T-helper 2 cell (primary cell): Measurements from ENCODE around the gene PPM1M.
A peak's percentile ranks its signal among the peaks of the same experiment; 100 is the strongest.

Experiments
- DNase-seq, 5 experiments: peaks; one replicate each; pipeline versions ENCODE4 v3.0.0 to v3.0.0-alpha.2; 2012 to 2022

Gene PPM1M

GRCh38 chr3:52216585-52217408 is 28.8 kb upstream of the PPM1M start:
- DNase-seq: peak in 4 of 5 experiments; percentile 30 to 58 (median 49)

- DNase-seq: peak in 1 of 5 experiments; percentile 30
Observed at GRCh38 chr3:52217409-52217805, 28.2 kb upstream of the PPM1M start.

GRCh38 chr3:52218026-52218425 is 27.5 kb upstream of the PPM1M start:
- DNase-seq: no peak

- peak in 1 of 5 experiments; percentile 79 for DNase-seq
Observed at GRCh38 chr3:52218454-52218853, 27.1 kb upstream of the PPM1M start.

GRCh38 chr3:52218937-52219650 is 26.5 kb upstream of the PPM1M start:
- DNase-seq: no peak

- DNase-seq: peak; percentile 66 to 84 (median 79)
Observed at GRCh38 chr3:52220380-52221026, 25.1 kb upstream of the PPM1M start.

GRCh38 chr3:52221141-52221562 is 24.4 kb upstream of the PPM1M start:
- no peak for DNase-seq

GRCh38 chr3:52221563-52222318 is 23.8 kb upstream of the PPM1M start:
- DNase-seq: peak in 3 of 5 experiments; percentile 60 to 90 (median 61)

- DNase-seq: no peak
Observed at GRCh38 chr3:52222319-52223221, 23.0 kb upstream of the PPM1M start.

- no peak for DNase-seq
Observed at GRCh38 chr3:52223449-52224408, 21.8 kb upstream of the PPM1M start.

GRCh38 chr3:52225452-52226228 is 19.9 kb upstream of the PPM1M start, which contains the start of gene TLR9:
TSS of gene TLR9 (minus strand) at chr3:52225645. CDS start at chr3:52225529, 116 bp downstream.
- no peak for DNase-seq

GRCh38 chr3:52226229-52226817 is 19.2 kb upstream of the PPM1M start:
- no peak for DNase-seq

GRCh38 chr3:52227117-52227516 is 18.4 kb upstream of the PPM1M start:
- no peak for DNase-seq

GRCh38 chr3:52227766-52228165 is 17.8 kb upstream of the PPM1M start:
- DNase-seq: no peak

- no peak for DNase-seq
Observed at GRCh38 chr3:52228266-52228665, 17.3 kb upstream of the PPM1M start.

- no peak for DNase-seq
Observed at GRCh38 chr3:52228751-52229291, 16.7 kb upstream of the PPM1M start.

GRCh38 chr3:52229656-52230055 is 15.9 kb upstream of the PPM1M start:
- no peak for DNase-seq

GRCh38 chr3:52230461-52230860 is 15.1 kb upstream of the PPM1M start:
- DNase-seq: no peak
